Measurements from ENCODE around the gene TJP2.

- TF ChIP-seq CTCF (IDR thresholded peaks at IDR 0.05) = no peak
- TF ChIP-seq POLR2A (IDR thresholded peaks at IDR 0.05) = no peak
Observed at GRCh38 chr9:69292078-69292477, 118.0 kb downstream of the TJP2 start.
